DOHH2 (cell line): ENCODE results near the gene RSBN1.

Source experiments
- EZH2phosphoT487 ChIP-seq: fragments of 200-600 bp; sonication (generic); IDR thresholded peaks from 2 replicates; pipeline ENCODE4 v1.6.1; 2017; ENCODE audit warnings: borderline replicate concordance, mild to moderate bottlenecking, antibody characterized with exemption, low read length, moderate library complexity, mixed read lengths
- TF ChIP-seq, protein P1 (sequence below): fragments of 200-600 bp; sonication (generic); IDR thresholded peaks from one replicate; pipeline ENCODE4 v1.5.1; 2014; ENCODE audit warnings: antibody characterized with exemption, mild to moderate bottlenecking, low read depth, low read length; ENCODE audit not compliant: poor library complexity, severe bottlenecking

DNA sequence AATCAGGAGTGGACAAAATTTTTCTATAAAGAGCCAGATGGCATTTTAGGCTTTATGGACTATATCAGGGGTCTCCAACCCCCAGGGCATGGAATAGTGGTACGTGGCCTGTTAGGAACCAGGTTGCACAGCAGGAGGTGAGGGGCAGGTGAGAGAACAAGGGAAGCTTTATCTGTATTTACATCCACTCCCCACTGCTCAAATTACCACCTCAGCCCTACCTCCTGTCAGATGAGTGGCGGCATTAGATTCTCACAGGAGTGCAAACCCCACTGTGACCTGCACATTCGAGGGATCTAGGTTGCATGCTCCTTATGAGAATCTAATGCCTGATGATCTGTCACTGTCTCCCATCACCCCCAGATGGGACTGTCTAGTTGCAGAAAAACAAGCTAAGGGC lies 66.9 kb downstream of the RSBN1 start:
- TF ChIP-seq, protein P1, sequence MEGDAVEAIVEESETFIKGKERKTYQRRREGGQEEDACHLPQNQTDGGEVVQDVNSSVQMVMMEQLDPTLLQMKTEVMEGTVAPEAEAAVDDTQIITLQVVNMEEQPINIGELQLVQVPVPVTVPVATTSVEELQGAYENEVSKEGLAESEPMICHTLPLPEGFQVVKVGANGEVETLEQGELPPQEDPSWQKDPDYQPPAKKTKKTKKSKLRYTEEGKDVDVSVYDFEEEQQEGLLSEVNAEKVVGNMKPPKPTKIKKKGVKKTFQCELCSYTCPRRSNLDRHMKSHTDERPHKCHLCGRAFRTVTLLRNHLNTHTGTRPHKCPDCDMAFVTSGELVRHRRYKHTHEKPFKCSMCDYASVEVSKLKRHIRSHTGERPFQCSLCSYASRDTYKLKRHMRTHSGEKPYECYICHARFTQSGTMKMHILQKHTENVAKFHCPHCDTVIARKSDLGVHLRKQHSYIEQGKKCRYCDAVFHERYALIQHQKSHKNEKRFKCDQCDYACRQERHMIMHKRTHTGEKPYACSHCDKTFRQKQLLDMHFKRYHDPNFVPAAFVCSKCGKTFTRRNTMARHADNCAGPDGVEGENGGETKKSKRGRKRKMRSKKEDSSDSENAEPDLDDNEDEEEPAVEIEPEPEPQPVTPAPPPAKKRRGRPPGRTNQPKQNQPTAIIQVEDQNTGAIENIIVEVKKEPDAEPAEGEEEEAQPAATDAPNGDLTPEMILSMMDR, result no peak
- TF ChIP-seq EZH2phosphoT487, result no peak
